Dermis blood vessel endothelial cell (primary cell): ENCODE measurements around the gene DAZ2. TPM values are rescaled to one million over a fixed set of nuclear protein-coding genes. Genes with fewer than 3 reads are reported as not detected.
"Not testable (repeated sequence)": the region's sequence is repeated elsewhere in the genome, so short reads cannot be mapped to it uniquely, and the experiment has no call there.

Source experiments
- DNase-seq: peaks from one replicate; pipeline ENCODE4 v3.0.0; 2010
- total RNA-seq: library from RNA; depleted of rRNA; stranded (reverse); fragments of >200 nt; gene quantifications from 2 replicates; pipeline ENCODE4 v1.2.3, GENCODE V29; 2014

Gene DAZ2, protein sequence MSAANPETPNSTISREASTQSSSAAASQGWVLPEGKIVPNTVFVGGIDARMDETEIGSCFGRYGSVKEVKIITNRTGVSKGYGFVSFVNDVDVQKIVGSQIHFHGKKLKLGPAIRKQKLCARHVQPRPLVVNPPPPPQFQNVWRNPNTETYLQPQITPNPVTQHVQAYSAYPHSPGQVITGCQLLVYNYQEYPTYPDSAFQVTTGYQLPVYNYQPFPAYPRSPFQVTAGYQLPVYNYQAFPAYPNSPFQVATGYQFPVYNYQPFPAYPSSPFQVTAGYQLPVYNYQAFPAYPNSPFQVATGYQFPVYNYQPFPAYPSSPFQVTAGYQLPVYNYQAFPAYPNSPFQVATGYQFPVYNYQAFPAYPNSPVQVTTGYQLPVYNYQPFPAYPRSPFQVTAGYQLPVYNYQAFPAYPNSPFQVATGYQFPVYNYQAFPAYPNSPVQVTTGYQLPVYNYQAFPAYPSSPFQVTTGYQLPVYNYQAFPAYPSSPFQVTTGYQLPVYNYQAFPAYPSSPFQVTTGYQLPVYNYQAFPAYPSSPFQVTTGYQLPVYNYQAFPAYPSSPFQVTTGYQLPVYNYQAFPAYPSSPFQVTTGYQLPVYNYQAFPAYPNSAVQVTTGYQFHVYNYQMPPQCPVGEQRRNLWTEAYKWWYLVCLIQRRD
- total RNA-seq: not detected in 2 replicates

GRCh38 chrY:23219233-23219632 lies at the start of gene DAZ2:
TSS of gene DAZ2 (plus strand) at chrY:23219533. CDS start at chrY:23219741, 208 bp downstream.
- DNase-seq: not testable (repeated sequence)

DNA sequence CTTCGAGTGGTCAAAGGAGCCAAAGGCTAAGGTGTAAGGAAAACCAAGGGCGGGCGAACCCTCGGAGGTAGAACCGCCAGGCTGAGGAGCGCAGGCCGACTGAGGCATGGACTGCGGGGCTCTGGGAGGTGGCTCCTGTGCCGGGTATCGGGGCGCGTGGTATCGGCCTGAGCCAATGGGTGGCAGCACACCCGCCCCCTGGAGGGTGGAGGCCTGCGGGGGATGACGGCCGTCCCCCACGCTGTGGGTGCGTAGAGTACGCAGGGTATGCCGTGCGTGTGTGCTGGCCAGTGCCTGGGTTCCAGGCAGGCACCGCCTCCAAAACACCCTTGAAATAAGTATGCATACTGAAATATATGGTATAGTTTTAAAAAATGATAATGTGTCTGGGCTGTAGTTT lies 20.4 kb upstream of the DAZ2 start, which contains the start of gene DAZ1:
DAZ1 (minus strand) TSS at position 101 of the 400 bp plus-strand sequence. CDS start 208 bp downstream, outside the sequence.
- not testable (repeated sequence) for DNase-seq

DNA sequence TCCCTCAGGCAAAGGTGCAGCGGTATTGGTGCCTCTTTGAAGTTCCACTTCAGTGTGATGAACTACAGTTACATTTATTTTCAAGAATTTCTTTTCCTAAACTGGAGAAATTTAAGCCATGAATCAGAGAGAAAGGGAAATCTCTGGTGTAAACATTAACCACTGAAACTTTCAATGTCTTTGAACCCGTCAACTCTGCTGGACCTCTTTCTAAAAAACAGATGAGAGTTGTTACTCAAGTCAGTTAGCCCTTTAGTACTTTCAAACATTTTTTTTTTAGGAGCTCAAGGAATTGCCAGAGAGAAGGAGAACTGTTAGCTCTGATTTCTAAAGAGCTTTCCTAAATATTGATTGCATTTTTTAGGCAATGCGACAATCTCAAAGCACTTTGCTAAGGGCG lies 11.9 kb upstream of the DAZ2 start:
- DNase-seq: not testable (repeated sequence)

DNA sequence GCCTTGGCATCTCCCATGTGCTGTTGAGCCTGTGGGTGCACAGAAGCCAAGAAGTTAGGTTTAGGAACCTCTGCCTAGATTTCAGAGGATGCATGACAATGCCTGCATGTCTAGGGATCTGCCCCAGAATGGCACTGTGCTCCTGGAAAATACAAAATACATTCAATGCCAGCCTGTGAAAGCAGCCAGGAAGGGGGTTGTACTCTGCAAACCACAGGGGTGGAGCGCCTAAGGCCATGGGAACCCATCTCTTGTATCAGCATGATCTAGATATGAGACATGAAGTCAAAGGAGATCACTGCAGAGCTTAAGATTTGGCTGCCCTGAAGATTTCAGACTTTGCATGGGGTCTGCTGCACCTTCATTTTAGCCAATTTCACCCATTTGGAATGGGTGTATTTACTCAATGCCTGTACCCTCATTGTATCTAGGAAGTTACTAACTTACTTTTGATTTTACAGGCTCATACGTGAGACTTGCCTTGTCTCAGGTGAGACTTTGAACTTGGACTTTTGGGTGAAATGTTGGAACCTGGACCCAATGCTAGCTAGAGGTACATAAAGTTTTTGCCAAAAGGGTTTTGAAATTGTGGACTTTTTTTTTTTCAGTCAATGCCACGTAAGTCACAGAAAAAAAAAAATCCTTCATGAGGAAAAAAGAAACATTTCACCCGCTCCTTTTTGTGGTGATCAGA lies 9.4 kb upstream of the DAZ2 start:
- not testable (repeated sequence) for DNase-seq

DNA sequence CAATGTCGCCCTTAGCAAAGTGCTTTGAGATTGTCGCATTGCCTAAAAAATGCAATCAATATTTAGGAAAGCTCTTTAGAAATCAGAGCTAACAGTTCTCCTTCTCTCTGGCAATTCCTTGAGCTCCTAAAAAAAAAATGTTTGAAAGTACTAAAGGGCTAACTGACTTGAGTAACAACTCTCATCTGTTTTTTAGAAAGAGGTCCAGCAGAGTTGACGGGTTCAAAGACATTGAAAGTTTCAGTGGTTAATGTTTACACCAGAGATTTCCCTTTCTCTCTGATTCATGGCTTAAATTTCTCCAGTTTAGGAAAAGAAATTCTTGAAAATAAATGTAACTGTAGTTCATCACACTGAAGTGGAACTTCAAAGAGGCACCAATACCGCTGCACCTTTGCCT lies 8.7 kb upstream of the DAZ2 start:
- not testable (repeated sequence) for DNase-seq

Other genes starting within 250 kb of the DAZ2 start
- gene BPY2, start 235.3 kb upstream of the DAZ2 start, total RNA-seq: not detected in 2 replicates
- gene DAZ1, start 20.5 kb upstream of the DAZ2 start, total RNA-seq: not detected in 2 replicates